HG03108 (cell line): ENCODE data around the gene SLC6A13.
"Not testable (repeated sequence)": the region's sequence is repeated elsewhere in the genome, so short reads cannot be mapped to it uniquely, and the experiment has no call there.

Source experiments
- ATAC-seq: cut with Tn5 transposase; IDR thresholded peaks from one replicate; pipeline ENCODE4 v1.9.1; 2021; ENCODE audit warnings: moderate library complexity; ENCODE audit not compliant: unreplicated experiment

SLC6A13 gene

DNA sequence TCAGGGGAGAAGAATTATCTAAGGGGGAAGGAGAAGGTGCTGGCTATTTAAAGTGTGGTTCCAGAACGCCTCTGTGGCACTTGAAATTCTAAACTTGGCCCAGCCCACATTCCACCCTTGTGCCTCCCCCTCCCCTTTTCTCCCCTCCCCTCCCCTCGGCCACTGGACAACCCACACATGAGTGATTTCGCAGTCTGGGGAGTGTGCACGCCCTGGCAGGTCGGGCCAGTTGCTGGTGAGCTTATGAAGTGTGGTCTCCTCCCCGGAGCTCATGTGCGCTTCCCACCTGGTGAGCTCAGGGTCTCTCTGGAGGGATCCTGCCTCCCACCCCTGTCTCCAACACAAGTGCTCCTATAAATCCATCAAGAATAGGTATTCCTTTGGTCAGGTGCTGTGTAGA lies at the start of gene SLC6A13:
Gene SLC6A13 (minus strand): TSS at position 20 of the 400 bp plus-strand sequence. CDS start 2,784 bp downstream, outside the sequence.
- ATAC-seq = no peak

DNA sequence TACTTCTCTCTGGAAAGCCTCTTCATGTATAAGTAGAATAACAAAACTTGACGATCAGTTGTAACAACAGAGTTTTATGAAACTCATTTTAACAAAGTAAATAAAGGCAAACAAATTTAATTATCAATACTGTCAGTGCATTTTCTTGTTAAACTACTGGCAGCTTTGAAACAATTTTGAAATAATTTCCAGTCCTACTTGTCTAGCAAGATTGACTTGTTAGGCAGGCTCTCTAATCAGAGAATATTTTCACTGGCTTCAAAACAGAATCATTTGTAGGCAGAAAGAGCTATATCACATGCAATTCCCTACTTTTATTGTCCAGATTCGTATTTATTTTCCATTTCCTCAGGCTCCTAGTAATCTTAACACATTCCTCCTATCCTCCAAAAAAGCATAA lies 45.9 kb upstream of the SLC6A13 start:
- no peak for ATAC-seq

DNA sequence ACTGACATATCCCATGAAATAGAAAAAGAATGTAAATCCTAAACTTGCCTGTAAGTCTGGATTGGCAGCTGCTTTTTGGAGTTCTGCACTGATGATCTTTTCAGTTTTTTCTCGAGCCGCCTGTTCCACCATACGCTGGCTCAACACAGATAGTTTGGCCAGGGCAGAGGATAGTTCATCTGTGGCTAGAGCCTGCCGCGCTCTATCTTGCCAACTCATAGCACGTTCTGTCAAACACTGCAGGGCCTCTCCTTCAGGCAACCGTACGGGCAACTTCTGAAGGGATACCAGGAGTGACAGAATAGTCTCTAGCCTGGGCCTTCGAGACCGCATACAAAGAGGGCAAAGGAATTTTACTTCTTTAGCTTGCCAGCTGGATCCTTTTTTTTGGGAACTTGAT lies 44.8 kb upstream of the SLC6A13 start:
- ATAC-seq = no peak

DNA sequence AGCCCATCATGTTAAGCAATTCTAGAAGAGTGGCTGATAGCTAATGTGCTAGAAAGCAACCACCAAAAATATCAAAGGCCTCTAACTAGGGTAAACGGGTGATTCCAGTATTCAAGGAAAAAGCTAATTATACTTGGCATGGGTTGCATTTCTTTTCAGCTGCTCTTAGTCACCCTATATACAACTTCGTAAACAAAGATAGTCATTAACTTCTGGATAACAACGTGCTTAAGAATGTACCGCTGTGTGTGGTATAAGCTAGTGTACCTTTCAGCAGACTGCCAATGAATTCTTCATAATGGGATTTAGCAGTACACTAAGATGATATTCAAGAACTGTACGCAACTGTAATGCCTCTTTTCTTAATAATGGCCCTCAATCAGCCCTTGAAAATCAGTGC lies 42.2 kb upstream of the SLC6A13 start:
- no peak for ATAC-seq

DNA sequence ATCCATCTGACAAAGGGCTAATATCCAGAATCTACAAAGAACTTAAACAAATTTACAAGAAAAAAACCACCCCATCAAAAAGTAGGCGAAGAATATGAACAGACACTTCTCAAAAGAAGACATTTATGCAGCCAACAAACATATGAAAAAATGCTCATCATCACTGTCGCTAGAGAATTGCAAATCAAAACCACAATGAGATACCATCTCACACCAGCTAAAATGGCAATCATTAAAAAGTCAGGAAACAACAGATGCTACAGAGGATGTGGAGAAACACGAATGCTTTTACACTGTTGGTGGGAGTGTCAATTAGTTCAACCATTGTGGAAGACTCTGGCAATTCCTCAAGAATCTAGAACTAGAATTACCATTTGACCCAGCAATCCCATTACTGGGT lies 40.1 kb upstream of the SLC6A13 start:
- ATAC-seq = not testable (repeated sequence)

DNA sequence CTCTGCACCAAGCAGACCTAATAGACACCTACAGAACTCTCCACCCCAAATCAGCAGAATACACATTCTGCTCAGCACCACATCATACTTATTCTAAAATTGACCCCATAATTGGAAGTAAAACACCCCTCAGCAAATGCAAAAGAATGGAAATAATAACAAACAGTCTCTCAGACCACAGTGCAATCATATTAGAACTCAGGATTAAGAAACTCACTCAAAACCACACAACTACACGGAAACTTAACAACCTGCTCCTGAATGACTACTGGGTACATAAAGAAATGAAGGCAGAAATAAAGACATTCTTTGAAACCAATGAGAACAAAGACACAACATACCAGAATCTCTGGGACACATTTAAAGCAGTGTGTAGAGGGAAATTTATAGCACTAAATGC lies 37.5 kb upstream of the SLC6A13 start:
- ATAC-seq = not testable (repeated sequence)

DNA sequence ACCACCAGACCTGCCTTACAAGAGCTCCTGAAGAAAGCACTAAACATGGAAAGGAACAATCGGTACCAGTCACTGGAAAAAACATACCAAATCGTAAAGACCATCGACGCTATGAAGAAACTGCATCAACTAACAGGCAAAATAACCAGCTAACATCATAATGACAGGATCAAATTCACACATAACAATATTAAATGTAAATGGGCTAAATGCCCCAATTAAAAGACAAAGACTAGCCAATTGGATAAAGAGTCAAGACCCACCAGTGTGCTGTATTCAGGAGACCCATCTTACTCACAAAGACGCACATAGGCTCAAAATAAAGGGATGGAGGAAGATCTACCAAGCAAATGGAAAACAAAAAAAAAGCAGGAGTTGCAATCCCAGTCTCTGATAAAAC lies 36.9 kb upstream of the SLC6A13 start:
- not testable (repeated sequence) for ATAC-seq

DNA sequence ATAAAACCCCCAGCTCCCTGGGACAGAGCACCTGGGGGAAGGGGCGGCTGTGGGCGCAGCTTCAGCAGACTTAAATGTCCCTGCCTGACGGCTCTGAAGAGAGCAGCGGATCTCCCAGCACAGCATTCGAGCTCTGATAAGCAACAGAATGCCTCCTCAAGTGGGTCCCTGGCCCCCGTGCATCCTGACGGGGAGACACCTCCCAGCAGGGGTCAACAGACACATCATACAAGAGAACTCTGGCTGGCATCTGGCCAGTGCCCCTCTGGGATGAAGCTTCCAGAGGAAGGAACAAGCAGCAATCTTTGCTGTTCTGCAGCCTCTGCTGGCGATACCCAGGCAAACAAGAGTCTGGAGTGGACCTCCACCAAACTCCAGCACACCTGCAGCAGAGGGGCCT lies 35.4 kb upstream of the SLC6A13 start:
- ATAC-seq = not testable (repeated sequence)

DNA sequence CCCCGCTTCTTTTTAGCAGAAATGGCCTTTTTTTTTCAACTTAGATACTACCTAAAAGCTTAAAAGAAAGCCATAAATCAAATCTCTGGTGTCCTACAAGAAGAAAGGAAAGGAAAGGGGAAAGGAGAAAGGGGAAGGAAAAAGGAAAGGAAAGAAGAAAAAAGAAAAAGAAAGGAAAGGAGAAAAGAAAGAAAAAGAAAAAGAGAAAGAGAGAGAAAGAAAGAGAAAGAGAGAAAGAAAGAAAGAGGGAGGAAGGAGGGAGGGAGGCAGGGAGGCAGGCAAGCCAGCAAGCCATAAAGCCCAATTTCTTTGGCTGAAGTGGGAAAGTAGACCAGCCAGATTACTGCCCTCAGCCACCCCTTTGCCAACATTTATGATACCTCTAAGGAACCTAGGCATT lies 32.5 kb upstream of the SLC6A13 start:
- no peak for ATAC-seq

DNA sequence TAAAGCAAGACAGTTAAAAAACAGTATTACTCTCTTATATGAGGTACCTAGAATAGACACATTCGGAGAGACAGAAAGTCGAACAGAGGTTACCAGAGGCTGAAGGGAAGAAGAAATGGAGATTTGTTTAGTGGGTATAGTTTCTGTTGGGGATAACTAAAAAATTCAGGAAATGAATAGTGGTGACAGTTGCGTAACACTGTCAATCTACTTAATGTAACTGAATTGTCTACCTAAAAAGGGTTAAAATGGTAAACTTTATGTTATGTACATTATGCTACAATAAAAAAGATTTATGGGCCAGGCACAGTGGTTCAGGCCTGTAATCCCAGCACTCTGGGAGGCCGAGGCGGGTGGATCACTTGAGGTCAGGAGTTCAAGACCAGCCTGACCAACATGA lies 30.6 kb upstream of the SLC6A13 start:
- no peak for ATAC-seq

DNA sequence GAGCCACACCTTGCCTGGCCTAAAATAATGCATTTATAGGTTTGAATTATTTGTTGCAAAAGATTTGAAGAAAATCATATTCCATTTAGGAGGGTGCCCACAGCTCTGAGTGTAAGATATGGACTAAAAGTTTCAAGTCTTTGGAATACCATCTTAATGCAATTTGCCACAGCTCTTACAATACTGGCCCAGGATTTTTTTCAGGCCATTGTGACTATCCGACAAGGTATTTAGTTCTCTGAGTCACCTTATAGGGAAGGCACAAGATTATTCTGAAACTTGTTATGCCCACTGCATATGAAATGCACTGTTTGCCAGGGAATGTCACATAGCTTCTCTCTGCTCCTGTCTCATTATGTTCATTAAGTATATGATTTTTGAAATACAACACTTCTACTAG lies 29.6 kb upstream of the SLC6A13 start:
- no peak for ATAC-seq

DNA sequence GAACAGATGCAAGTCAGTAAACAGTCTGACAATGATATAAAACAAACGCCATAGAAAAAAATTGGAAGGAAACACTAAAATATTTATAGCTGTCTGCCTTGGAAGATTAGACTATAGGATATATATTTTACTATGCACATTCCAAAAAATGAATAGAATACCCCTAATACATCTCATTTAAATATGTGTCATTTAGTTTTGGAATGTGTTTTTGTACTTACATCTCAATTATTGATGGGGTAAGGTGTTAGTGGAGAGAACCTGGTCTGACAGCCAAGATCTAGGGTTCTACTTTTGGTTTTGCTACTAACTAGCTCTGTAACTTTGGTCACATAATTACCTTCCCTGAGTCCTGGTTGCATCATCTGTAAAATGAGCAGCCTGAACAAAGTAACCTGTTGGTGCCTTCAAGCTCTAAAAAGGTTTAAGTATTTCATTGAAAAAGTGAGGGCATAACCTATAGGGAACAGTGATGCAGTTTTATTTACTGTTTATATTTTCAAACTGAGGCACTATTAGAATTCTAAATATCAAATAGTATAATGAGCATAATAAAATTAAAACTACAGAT lies 28.6 kb upstream of the SLC6A13 start:
- ATAC-seq = no peak

DNA sequence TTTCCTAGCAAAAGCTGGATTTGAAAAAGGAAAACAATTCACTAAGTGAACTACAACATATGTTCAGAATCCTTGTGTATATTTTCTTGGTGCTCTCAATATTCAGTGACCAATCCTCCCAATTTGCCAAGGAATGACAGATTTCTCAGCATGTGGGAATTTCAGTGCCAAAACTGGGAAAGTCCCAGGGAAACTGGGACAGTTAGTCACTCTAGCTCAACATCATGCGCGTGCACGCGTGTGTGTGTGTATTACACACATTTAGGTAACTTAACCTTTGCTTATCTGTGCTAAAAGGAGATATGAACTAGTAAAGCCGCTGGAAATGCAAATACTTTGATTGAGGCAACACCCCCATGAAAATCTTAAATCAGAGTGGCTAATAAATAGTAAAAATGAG lies 26.1 kb upstream of the SLC6A13 start:
- ATAC-seq = no peak

DNA sequence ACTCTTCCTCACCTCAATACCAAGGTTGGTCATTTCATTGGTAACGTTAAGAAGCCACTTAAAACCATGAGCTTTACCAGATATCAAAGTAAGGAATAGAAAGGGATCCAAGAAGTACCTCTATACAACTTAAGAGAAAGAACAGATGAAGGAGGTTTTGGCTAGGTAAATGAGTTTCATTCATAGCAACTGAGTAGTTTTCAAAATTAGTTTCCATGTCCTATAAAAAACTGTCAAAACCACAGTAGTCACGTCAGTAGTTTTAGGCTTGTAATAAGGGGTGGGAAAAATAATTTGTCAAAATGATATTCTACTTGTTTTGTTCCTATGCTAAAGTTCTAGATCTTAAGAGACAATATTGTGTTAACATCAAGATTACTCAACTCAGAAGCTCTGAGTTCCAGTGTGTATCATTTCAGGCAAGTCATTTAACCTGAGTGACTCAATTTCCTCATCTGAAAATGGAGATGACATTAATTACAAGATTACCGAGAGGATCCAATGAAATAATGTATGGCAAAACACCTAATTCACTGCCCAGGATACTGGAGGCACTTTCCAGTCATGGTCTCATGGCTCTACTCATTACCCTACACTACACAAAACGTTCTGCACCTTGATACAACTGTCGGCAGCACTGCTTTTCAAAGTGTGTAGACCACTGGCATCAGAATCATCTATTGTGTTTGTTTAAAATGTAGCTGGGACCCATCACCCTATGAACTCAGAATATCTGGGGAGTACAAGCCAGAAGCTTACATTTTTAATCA lies 24.1 kb upstream of the SLC6A13 start:
- no peak for ATAC-seq

DNA sequence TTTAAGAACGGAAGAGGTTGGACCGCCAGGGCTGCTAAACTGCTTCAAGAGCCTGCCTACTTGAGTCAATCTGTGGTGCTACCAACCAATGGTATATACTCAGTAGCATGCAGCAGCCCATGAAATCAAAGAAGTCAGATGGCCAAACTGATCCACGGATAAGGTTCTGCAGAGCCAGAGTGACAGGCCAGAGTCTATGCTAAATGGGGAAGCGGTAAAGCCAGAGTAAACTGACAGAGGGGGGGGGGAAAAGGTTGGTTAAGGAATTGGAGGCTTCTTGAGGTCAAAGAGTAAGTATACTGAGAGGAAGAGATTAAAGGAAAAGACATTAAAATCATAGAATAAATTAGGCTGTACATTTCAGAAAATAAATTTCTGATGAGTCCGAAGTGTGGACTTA lies 15.4 kb upstream of the SLC6A13 start:
- ATAC-seq = no peak

DNA sequence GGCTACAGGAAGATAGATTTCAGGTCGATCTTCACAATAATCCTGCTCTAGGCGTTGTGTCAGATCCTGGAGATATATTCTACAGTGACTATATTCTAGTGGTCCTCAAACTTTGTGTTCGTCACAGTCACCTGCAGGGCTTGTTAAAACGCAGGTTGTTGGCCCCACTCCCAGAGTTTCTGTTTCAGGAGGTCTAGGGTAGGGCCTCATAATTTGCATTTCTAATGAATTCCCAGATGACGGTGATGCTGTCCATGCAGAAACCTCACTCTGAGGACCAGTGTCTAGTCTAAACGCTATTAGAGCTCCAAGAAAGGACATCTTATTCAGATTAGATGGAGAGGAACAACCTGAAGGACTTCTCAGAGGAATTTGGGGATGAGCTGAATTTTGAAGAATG lies 13.2 kb upstream of the SLC6A13 start:
- no peak for ATAC-seq

DNA sequence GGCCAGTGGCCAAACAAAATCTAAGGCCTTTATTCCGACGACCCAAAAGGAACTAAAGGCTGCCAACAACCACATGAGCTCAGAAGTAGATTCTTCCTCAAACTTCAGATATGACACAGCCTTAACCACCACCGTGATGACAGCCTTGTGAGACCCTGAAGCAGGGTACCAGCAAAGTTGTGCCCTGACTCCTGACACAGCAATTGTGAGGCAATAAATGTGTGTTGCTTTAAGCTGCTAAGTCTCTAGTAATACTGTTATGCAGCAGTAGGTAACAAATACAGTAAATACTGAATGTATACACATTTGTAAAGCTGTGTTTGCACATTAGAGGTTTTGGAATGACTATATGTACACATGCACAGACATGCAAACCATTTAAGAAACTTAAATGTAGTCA lies 10.7 kb upstream of the SLC6A13 start:
- ATAC-seq = no peak

DNA sequence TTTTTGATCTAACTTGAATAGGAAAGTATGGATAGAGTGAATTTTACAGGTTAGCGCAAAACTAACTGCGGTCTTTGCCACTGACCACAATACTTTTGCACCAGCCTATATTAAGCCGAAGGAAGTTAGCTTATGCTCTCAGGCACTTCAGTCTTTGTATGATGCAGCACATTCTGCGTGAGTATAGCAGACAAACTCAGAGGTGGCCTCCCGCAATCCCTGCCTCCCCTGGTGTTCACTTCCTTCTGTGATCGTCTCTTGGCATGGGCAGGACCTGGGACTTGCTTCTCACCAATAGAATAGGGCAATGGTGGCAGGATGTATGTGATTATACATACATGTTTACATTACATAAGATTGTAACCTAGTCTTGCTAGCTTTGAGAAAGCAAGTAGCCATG lies 10.3 kb upstream of the SLC6A13 start:
- ATAC-seq = no peak

DNA sequence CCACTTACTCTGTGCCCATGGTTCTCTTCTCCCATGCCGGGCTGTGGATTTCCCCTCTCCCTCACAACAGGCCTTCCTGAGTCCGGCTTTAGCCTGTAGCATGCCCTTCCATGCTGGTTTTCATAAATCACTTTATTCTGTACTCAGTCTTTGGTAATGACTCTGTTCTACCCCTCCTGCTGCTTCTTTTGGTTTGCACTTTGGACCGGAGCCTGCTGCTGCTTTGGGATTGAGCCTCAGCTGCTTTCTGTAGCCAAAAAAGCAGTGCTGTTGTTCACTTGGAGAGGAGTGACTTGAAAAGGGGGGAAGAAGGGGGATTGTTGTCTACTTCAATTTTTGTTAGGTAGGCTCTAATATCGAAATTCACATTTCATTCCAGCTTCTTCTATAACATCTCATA lies 8.5 kb upstream of the SLC6A13 start:
- no peak for ATAC-seq

DNA sequence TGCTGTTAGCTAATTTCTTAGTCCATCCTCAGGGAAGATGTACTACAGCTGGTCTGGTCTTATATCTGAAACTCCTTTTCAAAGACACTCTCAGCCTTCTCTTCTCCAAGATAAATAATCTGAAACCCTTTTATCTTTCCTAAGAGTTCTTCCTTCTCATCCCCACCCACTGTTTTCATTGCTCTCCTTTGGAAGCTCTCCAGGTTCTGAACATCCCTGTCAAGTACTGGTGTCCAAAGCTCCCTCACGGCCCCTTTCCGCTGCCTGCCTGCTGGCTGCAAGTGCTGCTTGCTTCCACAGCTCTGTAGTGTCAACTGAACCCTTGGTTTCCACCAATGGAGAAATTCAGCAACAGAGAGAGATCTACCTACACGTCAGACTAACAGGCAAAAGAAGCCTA lies 6.6 kb upstream of the SLC6A13 start:
- no peak for ATAC-seq

DNA sequence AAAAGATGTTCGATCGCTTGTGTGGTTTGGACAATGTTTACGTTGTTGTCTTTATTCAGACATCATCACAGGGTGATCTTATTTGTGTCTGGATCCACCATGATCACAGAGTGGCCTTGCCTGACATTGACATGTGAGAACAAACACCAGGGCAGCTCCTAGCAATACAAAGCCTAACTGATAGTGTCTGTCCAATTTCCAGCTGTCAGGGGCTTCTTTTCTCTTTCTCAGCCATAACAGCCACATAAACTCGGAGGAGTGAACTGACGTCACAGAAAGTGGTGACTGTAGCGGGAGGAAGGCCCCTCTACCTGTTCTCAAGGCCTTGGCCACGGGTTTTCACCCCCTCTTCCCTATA lies 5.8 kb upstream of the SLC6A13 start:
- ATAC-seq = no peak

DNA sequence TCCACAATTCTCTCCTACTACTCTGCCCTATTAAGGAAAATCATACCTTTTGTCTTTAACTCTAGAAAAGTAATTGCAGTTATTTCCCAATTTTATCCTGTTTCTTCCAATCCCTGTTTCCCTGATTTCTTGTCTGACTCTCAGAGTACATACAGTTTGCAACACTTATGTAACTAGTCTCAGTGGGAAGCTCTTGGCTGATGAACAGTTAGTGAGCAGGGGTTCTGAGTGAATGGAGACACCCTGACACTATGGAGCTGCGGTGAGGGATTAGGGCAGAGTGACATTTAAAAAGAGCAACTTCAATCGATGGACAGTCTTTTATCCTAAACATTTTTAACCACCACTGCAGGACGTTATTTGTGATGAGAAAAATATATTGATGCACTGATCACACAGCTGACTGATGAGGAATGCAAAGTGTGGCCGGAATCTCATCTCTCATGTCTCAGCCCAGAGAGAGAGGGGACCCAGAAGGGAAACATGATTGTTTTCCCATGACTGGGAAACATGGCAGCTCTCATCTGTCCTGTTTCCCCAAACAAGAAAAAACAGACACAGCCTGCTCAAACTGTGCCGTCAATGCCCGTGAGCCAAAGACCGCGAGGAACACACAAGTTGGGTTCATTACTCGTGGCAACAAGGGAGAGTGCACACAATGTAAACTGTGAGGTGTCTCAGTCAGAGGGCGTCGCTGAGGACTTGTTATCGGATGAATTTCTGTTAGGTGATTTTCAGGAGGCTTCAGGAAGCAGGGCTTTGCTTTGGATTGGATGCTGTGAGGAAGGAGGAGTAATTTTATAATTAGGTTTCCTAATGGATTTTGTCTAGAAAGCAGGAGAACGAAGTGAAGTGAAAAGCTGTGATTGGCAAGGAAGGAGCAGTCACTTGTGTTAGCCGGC lies 5.2 kb upstream of the SLC6A13 start:
- no peak for ATAC-seq
